Liver (tissue), 9 donors: ENCODE results near the gene NPAS1. TPM values are rescaled to one million over a fixed set of nuclear protein-coding genes. Genes with fewer than 3 reads are reported as not detected.

Experiments used
- DNase-seq: peaks from one replicate; pipeline ENCODE4 v3.0.0-alpha.2; 2017; ENCODE audit warnings: low spot score
- H3K27ac ChIP-seq, 2 donors: one replicate each; pipeline ENCODE4 v1.7.0; 2013; ENCODE audit warnings: inconsistent platforms in 2 of 2, low read length in 2 of 2, control low read depth in 1 of 2, low read depth in 1 of 2, mild to moderate bottlenecking in 1 of 2
- H3K27me3 ChIP-seq, 4 donors: one replicate each; pipeline versions ENCODE4 v1.6.1 to v1.7.0; 2013; ENCODE audit warnings: low read length in 3 of 4, inconsistent platforms in 1 of 4, mild to moderate bottlenecking in 1 of 4, moderate library complexity in 1 of 4; ENCODE audit not compliant: control insufficient read depth in 4 of 4, insufficient read depth in 4 of 4
- H3K36me3 ChIP-seq, 4 donors: one replicate each; pipeline versions ENCODE4 v1.6.1 to v1.7.0; 2013; ENCODE audit warnings: low read length in 3 of 4, mild to moderate bottlenecking in 3 of 4, low read depth in 1 of 4, moderate library complexity in 1 of 4; ENCODE audit not compliant: control insufficient read depth in 4 of 4, insufficient read depth in 3 of 4
- H3K4me1 ChIP-seq, 4 donors: one replicate each; pipeline versions ENCODE4 v1.6.1 to v1.7.0; 2013; ENCODE audit warnings: low read length in 3 of 4, mild to moderate bottlenecking in 3 of 4, moderate library complexity in 1 of 4; ENCODE audit not compliant: control insufficient read depth in 4 of 4, insufficient read depth in 4 of 4
- H3K4me3 ChIP-seq, 3 donors: one replicate each; pipeline versions ENCODE4 v1.6.1 to v1.7.0; 2013; ENCODE audit warnings: low read length in 3 of 3, control low read depth in 1 of 3, low read depth in 1 of 3, mild to moderate bottlenecking in 1 of 3
- H3K9ac ChIP-seq, 2 donors: one replicate each; pipeline ENCODE4 v1.7.0; 2013; ENCODE audit warnings: low read length in 2 of 2, mild to moderate bottlenecking in 2 of 2, moderate library complexity in 2 of 2, control low read depth in 1 of 2, low read depth in 1 of 2
- H3K9me3 ChIP-seq, 4 donors: one replicate each; pipeline versions ENCODE4 v1.6.1 to v1.7.0; 2013; ENCODE audit warnings: low read length in 3 of 4; ENCODE audit not compliant: control insufficient read depth in 4 of 4
- ATF3 ChIP-seq: IDR thresholded peaks from 2 replicates; pipeline ENCODE4 v1.6.1; 2016; ENCODE audit warnings: antibody characterized with exemption
- CTCF ChIP-seq: fragments of 150-350 bp; IDR thresholded peaks from 2 replicates; pipeline ENCODE4 v1.5.1; 2017; ENCODE audit warnings: improper control_type of control experiment, low read depth, low read length; ENCODE audit not compliant: missing input control
- EGR1 ChIP-seq, 2 donors: IDR thresholded peaks; 2 replicates each; pipeline ENCODE4 v1.6.1; 2016 to 2018; ENCODE audit warnings: antibody characterized with exemption in 2 of 2, low read depth in 2 of 2
- FOXA2 ChIP-seq: IDR thresholded peaks from 2 replicates; pipeline ENCODE4 v1.6.1; 2016; ENCODE audit warnings: antibody characterized with exemption
- GABPA ChIP-seq, 2 donors: IDR thresholded peaks in 1 of 2; conservative IDR thresholded peaks in 1 of 2; 2 replicates each; pipeline ENCODE4 v1.6.1; 2016; ENCODE audit warnings: antibody characterized with exemption in 2 of 2, mild to moderate bottlenecking in 1 of 2, moderate library complexity in 1 of 2
- HNF4G ChIP-seq: IDR thresholded peaks from 2 replicates; pipeline ENCODE4 v1.6.1; 2016; ENCODE audit warnings: antibody characterized with exemption
- NR2F2 ChIP-seq: IDR thresholded peaks from 2 replicates; pipeline ENCODE4 v1.6.1; 2016; ENCODE audit warnings: antibody characterized with exemption
- RAD21 ChIP-seq, 2 donors: IDR thresholded peaks; 2 replicates each; pipeline ENCODE4 v1.6.1; 2016; ENCODE audit warnings: antibody characterized with exemption in 2 of 2, mild to moderate bottlenecking in 2 of 2
- REST ChIP-seq: IDR thresholded peaks from 2 replicates; pipeline ENCODE4 v1.6.1; 2016; ENCODE audit warnings: antibody characterized with exemption, mild to moderate bottlenecking
- RXRA ChIP-seq, 2 donors: IDR thresholded peaks; 2 replicates each; pipeline ENCODE4 v1.6.1; 2017 to 2018; ENCODE audit warnings: antibody characterized with exemption in 2 of 2, mild to moderate bottlenecking in 1 of 2
- SP1 ChIP-seq: IDR thresholded peaks from 2 replicates; pipeline ENCODE4 v1.6.1; 2018; ENCODE audit warnings: antibody characterized with exemption, mild to moderate bottlenecking
- TAF1 ChIP-seq: conservative IDR thresholded peaks from 2 replicates; pipeline ENCODE4 v1.6.1; 2016; ENCODE audit warnings: antibody characterized with exemption, mild to moderate bottlenecking
- ZBTB33 ChIP-seq: IDR thresholded peaks from 2 replicates; pipeline ENCODE4 v1.6.1; 2016; ENCODE audit warnings: antibody characterized with exemption
- WGBS: extraction: QIAGEN DNeasy Blood & Tissue Kit; methylation state at CpG from one replicate; pipeline ENCODE4 v1.1.7; 2013; 5-methylcytosine and 5-hydroxymethylcytosine counted together
- polyA plus RNA-seq, 2 donors: library from polyadenylated mRNA; stranded (reverse) in 1 of 2; unstranded in 1 of 2; fragments of 200-250 nt in 1 of 2; fragments of >200 nt in 1 of 2; fragmentation: Nextera tagmentation in 1 of 2; extraction: Ambion mirVana in 1 of 2; gene quantifications; one replicate each; pipeline versions ENCODE4 v1.2.1 to v1.2.3, GENCODE V29; 2013 to 2015
- total RNA-seq, 2 donors: library from RNA; depleted of rRNA; stranded (reverse); fragments of >200 nt; gene quantifications; one replicate each; pipeline ENCODE4 v1.2.3, GENCODE V29; 2014
- donor health status: healthy.
- donor health status: healthy.
- donor health status: healthy.
- donor health status: healthy.
- donor health status: healthy.

Gene NPAS1
- total and polyA plus RNA-seq, 4 donors, result 0.22 TPM; not detected in 3

GRCh38 chr19:47065242-47065641, 45.6 kb downstream of the NPAS1 start (continued):
- TF ChIP-seq ATF3, result no peak

GRCh38 chr19:47066376-47067214, 47.0 kb downstream of the NPAS1 start:
- TF ChIP-seq RXRA (IDR thresholded peaks at IDR 0.05) (no peak), ZBTB33 (no peak), NR2F2 (no peak), RAD21 (IDR thresholded peaks at IDR 0.05) (no peak), SP1 (no peak), FOXA2 (no peak), GABPA (IDR thresholded peaks at IDR 0.05 in 1 of 2, conservative IDR thresholded peaks at IDR 0.05 in 1 of 2) (no peak), CTCF (no peak), REST (no peak), TAF1 (no peak), HNF4G (no peak), EGR1 (IDR thresholded peaks at IDR 0.05; ENCODE audit: low read depth in 2 of 2) (no peak)
- Histone ChIP-seq H3K36me3 (peaks cover 2 to 64% (median 36%) of the 10 kb centered on the region in 4 donors), H3K27ac (no peak overlapping the region), H3K4me3 (no peak overlapping the region), H3K9me3 (no peaks in the 10 kb centered on the region), H3K27me3 (no peaks in the 10 kb centered on the region), H3K4me1 (no peaks in the 10 kb centered on the region), H3K9ac (no peak overlapping the region)
- WGBS, result 97% methylated on average over 61 of the region's 61 CpGs
- no peak for DNase-seq
